ENCODE measurements around the gene CGRRF1. TPM values are rescaled to one million over a fixed set of nuclear protein-coding genes. Genes with fewer than 3 reads are reported as not detected.

The CGRRF1 gene
- total and polyA plus RNA-seq, 2 of the 13 experiments (the other 11 are each of a cell fraction or from before 2014, with no cell fraction given) = 16.8 to 18.2 TPM

- no peak for FAIRE-seq
- Histone ChIP-seq H3K4me3 (replicated peaks in 1 of 3; ENCODE audit: insufficient read depth in 1 of 3, low read depth in 2 of 3, low read length in 3 of 3) (no peak overlapping the region), H3K9me3 (ENCODE audit: low read length) (no peaks in the 10 kb centered on the region), H3K9ac (ENCODE audit: insufficient read depth, low read depth, low read length) (no peak overlapping the region), H3K27me3 (ENCODE audit: control insufficient read depth in 1 of 2, insufficient read depth in 2 of 2, low read length in 2 of 2) (no peaks in the 10 kb centered on the region), H3K4me1 (ENCODE audit: insufficient read depth, low read length) (peaks cover 23% of the 10 kb centered on the region), H3K79me2 (ENCODE audit: insufficient read depth, low read length) (no peaks in the 10 kb centered on the region), H3K36me3 (replicated peaks in 1 of 2; ENCODE audit: control insufficient read depth in 1 of 2, insufficient read depth in 2 of 2, low read length in 2 of 2) (no peaks in the 10 kb centered on the region), H2AFZ (ENCODE audit: low read length) (no peak overlapping the region), H4K20me1 (ENCODE audit: insufficient read depth, low read length) (no peaks in the 10 kb centered on the region), H3K27ac (ENCODE audit: extremely low read length, insufficient read depth, low read length) (no peak overlapping the region), H3K4me2 (ENCODE audit: low read depth, low read length) (peak overlapping the region; percentile 48; the same call in 1 of the 2 replicates)
- DNase-seq (ENCODE audit: low spot score) = no peak
- intact Hi-C loops (cut with micrococcal nuclease; ENCODE audit: unreplicated experiment) (loop anchor here (1.0 kb wide), 1 partner anchor 18 kb away; no protein-coding TSS in a partner anchor), in situ Hi-C loops (cut with HindIII; ENCODE audit: extremely low pct_ligation_motif_present, low pct_unique_long_range_greater_than_20kb) (no loop called here)
- ATAC-seq = peak; percentile 60
- ChIA-PET POLR2A (no interaction called here), CTCF (ENCODE audit: low intra/inter-chr PET ratio, low total read pairs) (no interaction called here)
- BruUV-seq (replicated peaks) = no TSS peak
- WGBS (ENCODE audit: low lambda C conversion rate) = 100% methylated on average over 2 of the region's 2 CpGs
- TF ChIP-seq, protein P1, sequence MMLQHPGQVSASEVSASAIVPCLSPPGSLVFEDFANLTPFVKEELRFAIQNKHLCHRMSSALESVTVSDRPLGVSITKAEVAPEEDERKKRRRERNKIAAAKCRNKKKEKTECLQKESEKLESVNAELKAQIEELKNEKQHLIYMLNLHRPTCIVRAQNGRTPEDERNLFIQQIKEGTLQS (CRISPR knock-in tag; IDR thresholded peaks at IDR 0.05) = no peak
- no peak for TF ChIP-seq MED8 (CRISPR knock-in tag; IDR thresholded peaks at IDR 0.05; ENCODE audit: insufficient replicate concordance)
- TF ChIP-seq, protein P2, sequence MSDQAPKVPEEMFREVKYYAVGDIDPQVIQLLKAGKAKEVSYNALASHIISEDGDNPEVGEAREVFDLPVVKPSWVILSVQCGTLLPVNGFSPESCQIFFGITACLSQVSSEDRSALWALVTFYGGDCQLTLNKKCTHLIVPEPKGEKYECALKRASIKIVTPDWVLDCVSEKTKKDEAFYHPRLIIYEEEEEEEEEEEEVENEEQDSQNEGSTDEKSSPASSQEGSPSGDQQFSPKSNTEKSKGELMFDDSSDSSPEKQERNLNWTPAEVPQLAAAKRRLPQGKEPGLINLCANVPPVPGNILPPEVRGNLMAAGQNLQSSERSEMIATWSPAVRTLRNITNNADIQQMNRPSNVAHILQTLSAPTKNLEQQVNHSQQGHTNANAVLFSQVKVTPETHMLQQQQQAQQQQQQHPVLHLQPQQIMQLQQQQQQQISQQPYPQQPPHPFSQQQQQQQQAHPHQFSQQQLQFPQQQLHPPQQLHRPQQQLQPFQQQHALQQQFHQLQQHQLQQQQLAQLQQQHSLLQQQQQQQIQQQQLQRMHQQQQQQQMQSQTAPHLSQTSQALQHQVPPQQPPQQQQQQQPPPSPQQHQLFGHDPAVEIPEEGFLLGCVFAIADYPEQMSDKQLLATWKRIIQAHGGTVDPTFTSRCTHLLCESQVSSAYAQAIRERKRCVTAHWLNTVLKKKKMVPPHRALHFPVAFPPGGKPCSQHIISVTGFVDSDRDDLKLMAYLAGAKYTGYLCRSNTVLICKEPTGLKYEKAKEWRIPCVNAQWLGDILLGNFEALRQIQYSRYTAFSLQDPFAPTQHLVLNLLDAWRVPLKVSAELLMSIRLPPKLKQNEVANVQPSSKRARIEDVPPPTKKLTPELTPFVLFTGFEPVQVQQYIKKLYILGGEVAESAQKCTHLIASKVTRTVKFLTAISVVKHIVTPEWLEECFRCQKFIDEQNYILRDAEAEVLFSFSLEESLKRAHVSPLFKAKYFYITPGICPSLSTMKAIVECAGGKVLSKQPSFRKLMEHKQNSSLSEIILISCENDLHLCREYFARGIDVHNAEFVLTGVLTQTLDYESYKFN (CRISPR knock-in tag; conservative IDR thresholded peaks at IDR 0.05) = no peak
- no peak for TF ChIP-seq ZNF747 (CRISPR knock-in tag; IDR thresholded peaks at IDR 0.05; ENCODE audit: borderline replicate concordance)
- no peak for TF ChIP-seq MTA3 (CRISPR knock-in tag; IDR thresholded peaks at IDR 0.05)
- no peak for TF ChIP-seq TFDP1 (CRISPR knock-in tag; IDR thresholded peaks at IDR 0.05; ENCODE audit: borderline replicate concordance)
- peak; percentile 63 for TF ChIP-seq STAG1 (CRISPR knock-in tag; IDR thresholded peaks at IDR 0.05)
- peak; percentile 21; the same call in 1 of the 2 replicates for TF ChIP-seq CTCF (CRISPR knock-in tag; IDR thresholded peaks at IDR 0.05)
- TF ChIP-seq, protein P3, sequence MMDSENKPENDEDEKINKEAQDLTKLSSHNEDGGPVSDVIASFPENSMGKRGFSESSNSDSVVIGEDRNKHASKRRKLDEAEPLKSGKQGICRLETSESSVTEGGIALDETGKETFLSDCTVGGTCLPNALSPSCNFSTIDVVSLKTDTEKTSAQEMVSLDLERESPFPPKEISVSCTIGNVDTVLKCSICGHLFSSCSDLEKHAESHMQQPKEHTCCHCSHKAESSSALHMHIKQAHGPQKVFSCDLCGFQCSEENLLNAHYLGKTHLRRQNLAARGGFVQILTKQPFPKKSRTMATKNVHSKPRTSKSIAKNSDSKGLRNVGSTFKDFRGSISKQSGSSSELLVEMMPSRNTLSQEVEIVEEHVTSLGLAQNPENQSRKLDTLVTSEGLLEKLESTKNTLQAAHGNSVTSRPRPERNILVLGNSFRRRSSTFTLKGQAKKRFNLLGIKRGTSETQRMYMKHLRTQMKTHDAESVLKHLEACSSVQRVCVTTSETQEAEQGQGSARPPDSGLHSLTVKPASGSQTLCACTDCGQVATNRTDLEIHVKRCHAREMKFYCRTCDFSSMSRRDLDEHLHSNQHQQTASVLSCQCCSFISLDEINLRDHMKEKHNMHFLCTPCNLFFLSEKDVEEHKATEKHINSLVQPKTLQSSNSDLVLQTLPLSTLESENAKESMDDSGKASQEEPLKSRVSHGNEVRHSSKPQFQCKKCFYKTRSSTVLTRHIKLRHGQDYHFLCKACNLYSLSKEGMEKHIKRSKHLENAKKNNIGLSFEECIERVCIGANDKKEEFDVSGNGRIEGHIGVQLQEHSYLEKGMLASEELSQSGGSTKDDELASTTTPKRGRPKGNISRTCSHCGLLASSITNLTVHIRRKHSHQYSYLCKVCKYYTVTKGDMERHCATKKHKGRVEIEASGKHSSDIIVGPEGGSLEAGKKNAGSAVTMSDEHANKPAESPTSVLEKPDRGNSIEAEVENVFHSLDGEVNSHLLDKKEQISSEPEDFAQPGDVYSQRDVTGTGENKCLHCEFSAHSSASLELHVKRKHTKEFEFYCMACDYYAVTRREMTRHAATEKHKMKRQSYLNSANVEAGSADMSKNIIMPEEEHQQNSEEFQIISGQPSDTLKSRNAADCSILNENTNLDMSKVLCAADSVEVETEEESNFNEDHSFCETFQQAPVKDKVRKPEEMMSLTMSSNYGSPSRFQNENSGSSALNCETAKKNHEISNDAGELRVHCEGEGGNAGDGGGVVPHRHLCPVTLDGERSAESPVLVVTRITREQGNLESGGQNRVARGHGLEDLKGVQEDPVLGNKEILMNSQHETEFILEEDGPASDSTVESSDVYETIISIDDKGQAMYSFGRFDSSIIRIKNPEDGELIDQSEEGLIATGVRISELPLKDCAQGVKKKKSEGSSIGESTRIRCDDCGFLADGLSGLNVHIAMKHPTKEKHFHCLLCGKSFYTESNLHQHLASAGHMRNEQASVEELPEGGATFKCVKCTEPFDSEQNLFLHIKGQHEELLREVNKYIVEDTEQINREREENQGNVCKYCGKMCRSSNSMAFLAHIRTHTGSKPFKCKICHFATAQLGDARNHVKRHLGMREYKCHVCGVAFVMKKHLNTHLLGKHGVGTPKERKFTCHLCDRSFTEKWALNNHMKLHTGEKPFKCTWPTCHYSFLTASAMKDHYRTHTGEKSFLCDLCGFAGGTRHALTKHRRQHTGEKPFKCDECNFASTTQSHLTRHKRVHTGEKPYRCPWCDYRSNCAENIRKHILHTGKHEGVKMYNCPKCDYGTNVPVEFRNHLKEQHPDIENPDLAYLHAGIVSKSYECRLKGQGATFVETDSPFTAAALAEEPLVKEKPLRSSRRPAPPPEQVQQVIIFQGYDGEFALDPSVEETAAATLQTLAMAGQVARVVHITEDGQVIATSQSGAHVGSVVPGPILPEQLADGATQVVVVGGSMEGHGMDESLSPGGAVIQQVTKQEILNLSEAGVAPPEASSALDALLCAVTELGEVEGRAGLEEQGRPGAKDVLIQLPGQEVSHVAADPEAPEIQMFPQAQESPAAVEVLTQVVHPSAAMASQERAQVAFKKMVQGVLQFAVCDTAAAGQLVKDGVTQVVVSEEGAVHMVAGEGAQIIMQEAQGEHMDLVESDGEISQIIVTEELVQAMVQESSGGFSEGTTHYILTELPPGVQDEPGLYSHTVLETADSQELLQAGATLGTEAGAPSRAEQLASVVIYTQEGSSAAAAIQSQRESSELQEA (CRISPR knock-in tag; IDR thresholded peaks at IDR 0.05; ENCODE audit: not compliant biosample characterization) = no peak
Measured at GRCh38 chr14:54555651-54556050, 45.9 kb downstream of the CGRRF1 start.

All from HepG2 (cell line).